GM19324 (cell line): ENCODE data around the gene OR3A2.
"Not testable (repeated sequence)": the region's sequence is repeated elsewhere in the genome, so short reads cannot be mapped to it uniquely, and the experiment has no call there.

Experiments used
- ATAC-seq: cut with Tn5 transposase; IDR thresholded peaks from one replicate; pipeline ENCODE4 v1.9.1; 2021; ENCODE audit warnings: mild to moderate bottlenecking, moderate library complexity; ENCODE audit not compliant: unreplicated experiment, low FRiP score

The OR3A2 gene

DNA sequence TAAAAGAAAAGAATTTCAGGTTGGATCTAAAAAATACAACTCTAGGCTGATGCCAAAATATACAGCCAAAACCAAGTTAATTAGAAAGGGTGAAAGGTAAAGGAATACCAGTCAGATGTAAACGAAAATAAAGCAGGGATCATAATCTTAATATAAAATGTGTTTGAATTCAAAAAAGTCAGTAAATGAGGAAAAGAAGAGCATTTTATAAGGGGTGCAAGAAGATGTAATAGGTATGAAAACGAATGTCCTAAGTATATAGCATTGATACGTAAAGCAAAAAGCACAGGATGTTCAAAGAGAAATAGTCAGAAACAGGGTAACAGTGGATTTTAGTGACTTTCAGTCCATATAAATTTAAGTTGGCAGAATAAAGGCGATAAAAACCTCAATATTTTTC, 90.5 kb downstream of the OR3A2 start:
- no peak for ATAC-seq

DNA sequence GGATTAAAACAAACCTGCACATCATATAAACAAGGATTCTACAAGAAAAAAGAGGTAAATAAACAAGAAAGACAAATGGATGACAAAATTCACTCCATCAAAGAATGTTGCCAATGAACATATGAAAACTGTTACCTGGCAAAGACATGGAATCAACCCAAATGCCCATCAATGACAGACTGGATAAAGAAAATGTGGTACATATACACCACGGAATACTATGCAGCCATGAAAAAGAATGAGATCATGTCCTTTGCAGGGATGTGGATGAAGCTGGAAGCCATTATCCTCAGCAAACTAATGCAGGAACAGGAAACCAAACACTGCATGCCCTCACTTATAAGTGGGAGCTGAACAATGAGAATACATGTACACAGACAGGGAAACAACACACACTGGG, 92.6 kb downstream of the OR3A2 start:
- not testable (repeated sequence) for ATAC-seq

DNA sequence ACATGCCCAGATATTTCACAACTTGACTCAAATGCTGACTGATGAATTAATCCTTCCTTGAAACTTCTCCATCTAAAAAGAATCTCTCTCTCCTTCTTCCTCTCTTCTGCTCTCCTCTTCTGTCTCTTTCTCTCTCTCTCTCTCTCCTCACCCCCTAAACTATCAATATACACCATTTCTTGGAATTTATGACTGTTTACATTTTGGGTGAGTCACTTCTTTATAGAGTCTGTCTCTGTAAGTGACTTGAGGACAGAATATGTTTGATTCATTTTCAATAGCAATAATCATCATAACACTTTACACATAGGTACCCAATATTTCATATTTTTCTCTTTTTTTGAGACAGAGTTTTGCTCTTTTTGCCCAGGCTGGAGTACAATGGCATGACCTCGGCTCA, 103.2 kb downstream of the OR3A2 start:
- ATAC-seq, result no peak

DNA sequence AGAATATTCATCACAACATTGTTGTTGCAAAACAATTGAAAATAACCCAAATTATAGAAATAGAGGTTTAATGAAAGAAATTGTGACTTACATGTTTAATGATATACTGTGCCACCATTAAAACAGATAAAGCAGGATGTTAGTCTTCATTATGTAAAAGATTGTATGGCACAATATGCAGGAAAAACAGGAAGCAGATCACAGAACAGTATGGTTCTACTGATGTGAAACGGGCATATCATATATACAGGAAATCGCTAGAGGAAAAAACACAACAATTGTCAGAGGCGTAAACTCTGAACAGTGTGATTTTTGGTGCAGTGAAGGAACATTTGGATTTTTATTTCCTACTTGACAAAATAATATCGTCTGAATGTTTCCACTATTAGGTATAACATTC, 110.0 kb downstream of the OR3A2 start:
- ATAC-seq, result no peak

GRCh38 chr17:3271072-3271848, 114.8 kb downstream of the OR3A2 start:
- ATAC-seq, result no peak

DNA sequence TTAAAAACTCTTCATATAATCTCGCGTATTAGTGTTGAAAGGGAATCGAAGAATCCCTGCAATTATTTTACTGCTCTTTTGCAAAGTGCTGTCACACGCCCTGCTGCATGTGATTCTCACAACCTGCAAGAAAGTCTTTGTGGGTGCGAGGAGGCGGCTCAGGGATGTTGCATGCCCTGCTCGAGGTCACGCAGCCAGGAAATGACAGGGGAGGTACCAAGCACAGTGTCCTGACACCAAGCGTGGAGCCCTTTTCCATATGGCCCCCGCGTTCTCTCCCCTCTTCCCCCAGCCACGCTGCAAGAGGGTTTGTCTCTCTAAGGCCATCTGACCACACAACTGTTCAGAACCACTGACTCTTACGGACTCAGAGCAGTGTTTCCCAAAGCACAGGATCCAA, 125.5 kb downstream of the OR3A2 start:
- ATAC-seq, result no peak

GRCh38 chr17:3260163-3260562, 125.9 kb downstream of the OR3A2 start:
- no peak for ATAC-seq

GRCh38 chr17:3256575-3256974, 129.5 kb downstream of the OR3A2 start:
- ATAC-seq, result no peak

GRCh38 chr17:3249013-3249412, 137.1 kb downstream of the OR3A2 start:
- ATAC-seq, result not testable (repeated sequence)

- not testable (repeated sequence) for ATAC-seq
These were observed 141.3 kb downstream of the OR3A2 start for GRCh38 chr17:3244841-3245240.

DNA sequence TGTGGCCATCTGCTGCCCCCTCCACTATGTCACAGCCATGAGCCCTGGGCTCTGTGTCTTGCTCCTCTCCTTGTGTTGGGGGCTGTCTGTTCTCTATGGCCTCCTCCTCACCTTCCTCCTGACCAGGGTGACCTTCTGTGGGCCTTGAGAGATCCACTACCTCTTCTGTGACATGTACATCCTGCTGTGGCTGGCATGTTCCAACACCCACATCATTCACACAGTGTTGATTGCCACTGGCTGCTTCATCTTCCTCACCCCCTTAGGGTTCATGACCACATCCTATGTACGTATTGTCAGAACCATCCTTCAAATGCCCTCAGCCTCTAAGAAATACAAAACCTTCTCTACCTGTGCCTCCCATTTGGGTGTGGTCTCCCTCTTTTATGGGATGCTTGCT, 145.1 kb downstream of the OR3A2 start:
- not testable (repeated sequence) for ATAC-seq

DNA sequence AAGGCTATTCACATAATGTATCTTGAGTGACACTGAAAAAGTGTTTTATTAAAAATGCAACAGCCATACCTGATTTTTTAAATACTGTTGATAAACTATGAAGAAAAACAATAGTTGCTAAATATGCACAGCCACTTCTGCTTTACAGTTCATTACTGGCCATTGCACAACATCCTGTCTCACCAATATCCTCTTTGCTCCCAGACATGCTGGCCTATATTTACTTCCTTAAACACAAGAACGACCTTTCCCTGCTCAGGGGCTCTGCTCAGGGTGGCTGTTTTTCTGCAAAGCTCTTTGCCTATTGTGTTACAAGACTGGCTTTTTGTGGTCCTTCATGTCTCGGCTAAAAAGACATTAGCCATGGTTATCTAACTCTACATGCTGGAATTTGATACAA, 147.4 kb downstream of the OR3A2 start:
- not testable (repeated sequence) for ATAC-seq

DNA sequence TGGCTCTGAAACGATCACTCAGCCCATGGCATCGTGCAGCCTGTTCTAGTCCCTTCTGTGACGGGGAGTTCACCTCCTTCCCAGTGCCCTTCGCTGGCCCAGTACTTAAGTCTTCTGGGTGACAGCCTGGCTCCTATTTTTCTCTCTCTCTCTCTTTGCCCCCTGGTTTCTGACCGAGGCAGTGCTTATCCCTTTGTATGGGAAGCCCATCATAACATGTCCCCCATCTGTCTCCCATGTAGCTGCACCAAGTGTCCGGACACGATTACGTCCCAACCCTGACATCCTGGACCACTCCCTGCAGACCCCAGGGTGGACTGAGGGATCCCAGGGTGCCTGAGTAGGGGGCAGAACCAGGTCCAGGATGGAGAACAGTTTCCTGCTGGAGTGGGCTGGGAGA, 153.8 kb downstream of the OR3A2 start:
- ATAC-seq, result not testable (repeated sequence)
